HEK293T (cell line): ENCODE data around the gene TMEM229B.

ENCODE experiments used
- CTCF ChIA-PET: fragments of 350-600 bp; formaldehyde crosslinking; extraction: SDS; loops from one replicate; lab custom pipeline; 2021; ENCODE audit warnings: antibody characterized with exemption, inconsistent platforms; lab: Yijun Ruan, JAX
- POLR2A ChIA-PET: fragments of 350-600 bp; formaldehyde crosslinking; extraction: SDS; loops from one replicate; lab custom pipeline; 2020; ENCODE audit warnings: antibody characterized with exemption, inconsistent platforms; lab: Yijun Ruan, JAX
- DNase-seq: peaks from one replicate; pipeline ENCODE4 v3.0.0; 2012; ENCODE audit warnings: mixed read lengths; ENCODE audit errors: extremely low spot score
- ARNT ChIP-seq: fragments of 450-650 bp; IDR thresholded peaks from 2 replicates; pipeline ENCODE4 v1.6.1; 2017; ENCODE audit warnings: mild to moderate bottlenecking
- BHLHE40 ChIP-seq: fragments of 450-650 bp; IDR thresholded peaks from 2 replicates; pipeline ENCODE4 v1.6.1; 2016; ENCODE audit warnings: mild to moderate bottlenecking, moderate library complexity, borderline replicate concordance
- CTBP1 ChIP-seq: fragments of 450-650 bp; IDR thresholded peaks from 2 replicates; pipeline ENCODE4 v1.6.1; 2016; ENCODE audit warnings: borderline replicate concordance
- ELF4 ChIP-seq: fragments of 450-650 bp; IDR thresholded peaks from 2 replicates; pipeline ENCODE4 v1.6.1; 2017; ENCODE audit warnings: antibody characterized with exemption
- FOXA1 ChIP-seq: fragments of 450-650 bp; IDR thresholded peaks from 2 replicates; pipeline ENCODE4 v1.6.1; 2016; ENCODE audit warnings: mild to moderate bottlenecking
- FOXK2 ChIP-seq: fragments of 450-650 bp; IDR thresholded peaks from 2 replicates; pipeline ENCODE4 v1.6.1; 2016; ENCODE audit warnings: mild to moderate bottlenecking
- FOXM1 ChIP-seq: fragments of 450-650 bp; IDR thresholded peaks from 2 replicates; pipeline ENCODE4 v1.6.1; 2017; ENCODE audit warnings: mild to moderate bottlenecking, borderline replicate concordance
- HDGF ChIP-seq: fragments of 450-650 bp; IDR thresholded peaks from 2 replicates; pipeline ENCODE4 v1.6.1; 2017; ENCODE audit warnings: antibody characterized with exemption, borderline replicate concordance
- L3MBTL2 ChIP-seq: fragments of 450-650 bp; conservative IDR thresholded peaks from 2 replicates; pipeline ENCODE4 v1.6.1; 2016; ENCODE audit warnings: mild to moderate bottlenecking
- LEF1 ChIP-seq: fragments of 450-650 bp; IDR thresholded peaks from 2 replicates; pipeline ENCODE4 v1.6.1; 2017; ENCODE audit warnings: mild to moderate bottlenecking, borderline replicate concordance
- NFRKB ChIP-seq: fragments of 450-650 bp; IDR thresholded peaks from 2 replicates; pipeline ENCODE4 v1.6.1; 2016; ENCODE audit warnings: mild to moderate bottlenecking, moderate library complexity
- SP1 ChIP-seq: fragments of 450-650 bp; IDR thresholded peaks from 2 replicates; pipeline ENCODE4 v1.6.1; 2017
- SUZ12 ChIP-seq: fragments of 450-650 bp; IDR thresholded peaks from 2 replicates; pipeline ENCODE4 v1.6.1; 2016; ENCODE audit warnings: mild to moderate bottlenecking
- TARDBP ChIP-seq: fragments of 450-650 bp; IDR thresholded peaks from 2 replicates; pipeline ENCODE4 v1.6.1; 2016
- ZNF384 ChIP-seq: fragments of 450-650 bp; IDR thresholded peaks from 2 replicates; pipeline ENCODE4 v1.6.1; 2016
- TF ChIP-seq, protein P1 (sequence below): fragments of 450-650 bp; IDR thresholded peaks from 2 replicates; pipeline ENCODE4 v1.6.1; 2016

The TMEM229B gene

GRCh38 chr14:67474366-67474765, 14.2 kb downstream of the TMEM229B start:
- DNase-seq, result no peak
- ChIA-PET POLR2A (no interaction called here), CTCF (no interaction called here)
- TF ChIP-seq TARDBP, result no peak
- TF ChIP-seq ELF4, result no peak

DNA sequence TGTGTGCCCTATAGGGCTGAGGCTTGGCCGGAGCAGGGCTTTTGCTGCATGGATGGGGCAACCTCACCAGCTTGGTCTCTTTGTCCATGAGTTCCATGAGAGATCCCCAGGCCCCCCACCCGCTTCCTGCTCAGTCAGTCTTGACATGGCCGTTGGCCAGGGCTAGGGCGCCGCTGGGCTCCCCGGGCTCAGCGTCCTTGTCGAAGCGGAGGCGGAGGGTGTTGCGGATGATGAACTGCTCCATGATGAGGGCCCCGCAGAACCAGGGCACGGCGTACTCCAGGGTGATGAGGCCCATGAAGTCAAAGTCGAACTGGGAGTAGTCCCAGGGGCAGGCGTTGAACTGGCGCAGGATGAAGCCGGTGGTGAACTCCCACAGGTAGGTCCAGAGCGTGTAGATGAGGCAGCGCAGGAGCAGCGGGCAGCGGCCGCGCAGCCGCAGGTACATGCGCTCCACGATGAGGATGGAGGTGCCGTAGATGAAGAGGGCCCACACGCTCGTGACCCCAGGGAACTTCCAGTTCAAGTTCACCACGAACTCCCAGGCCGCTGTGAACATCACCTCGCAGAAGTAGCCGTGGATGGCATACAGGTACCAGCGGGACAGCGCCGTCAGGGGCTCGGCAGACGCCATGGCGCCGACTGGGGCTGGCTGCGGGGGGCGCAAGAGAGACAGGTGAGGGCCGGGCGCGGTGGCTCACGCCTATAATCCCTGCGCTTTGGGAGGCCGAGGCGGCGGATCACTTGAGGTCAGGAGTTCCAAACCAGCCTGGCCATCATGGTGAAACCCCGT, 15.0 kb downstream of the TMEM229B start:
- TF ChIP-seq ZNF384 (no peak), HDGF (no peak), SUZ12 (no peak), FOXA1 (no peak), L3MBTL2 (no peak), NFRKB (no peak), SP1 (no peak), BHLHE40 (no peak), FOXK2 (no peak)
- TF ChIP-seq, protein P1, sequence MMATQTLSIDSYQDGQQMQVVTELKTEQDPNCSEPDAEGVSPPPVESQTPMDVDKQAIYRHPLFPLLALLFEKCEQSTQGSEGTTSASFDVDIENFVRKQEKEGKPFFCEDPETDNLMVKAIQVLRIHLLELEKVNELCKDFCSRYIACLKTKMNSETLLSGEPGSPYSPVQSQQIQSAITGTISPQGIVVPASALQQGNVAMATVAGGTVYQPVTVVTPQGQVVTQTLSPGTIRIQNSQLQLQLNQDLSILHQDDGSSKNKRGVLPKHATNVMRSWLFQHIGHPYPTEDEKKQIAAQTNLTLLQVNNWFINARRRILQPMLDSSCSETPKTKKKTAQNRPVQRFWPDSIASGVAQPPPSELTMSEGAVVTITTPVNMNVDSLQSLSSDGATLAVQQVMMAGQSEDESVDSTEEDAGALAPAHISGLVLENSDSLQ, result no peak
- ChIA-PET CTCF (no interaction called here), POLR2A (no interaction called here)
- no peak for DNase-seq

DNA sequence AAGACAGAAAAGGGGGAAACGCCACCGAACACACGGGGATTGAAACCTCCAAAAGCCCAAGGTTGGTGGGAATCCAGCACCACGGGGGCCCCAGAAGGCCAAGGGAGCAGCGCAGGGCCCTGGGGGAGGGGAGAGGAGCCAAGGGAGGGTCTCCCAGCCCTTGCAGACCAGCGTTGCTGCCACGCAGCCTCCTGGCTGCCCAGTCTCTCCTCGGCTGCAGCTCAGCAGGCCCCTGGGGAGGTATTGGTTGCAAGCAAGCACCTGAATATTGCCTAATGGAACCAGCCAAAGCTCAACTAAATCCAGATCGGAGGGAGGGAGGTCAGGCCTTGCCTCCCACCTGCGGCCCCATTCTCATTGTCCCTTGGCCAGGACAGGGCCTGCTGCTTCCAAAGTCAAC, 15.8 kb downstream of the TMEM229B start:
- ChIA-PET CTCF (interaction anchor here (1.8 kb wide), 1 partner anchor 10 kb away, joined by 4 read pairs; no protein-coding TSS in a partner anchor), POLR2A (no interaction called here)
- TF ChIP-seq FOXA1 (no peak), SP1 (no peak), CTBP1 (no peak), FOXM1 (no peak)
- TF ChIP-seq, protein P1, result no peak
- DNase-seq, result no peak

DNA sequence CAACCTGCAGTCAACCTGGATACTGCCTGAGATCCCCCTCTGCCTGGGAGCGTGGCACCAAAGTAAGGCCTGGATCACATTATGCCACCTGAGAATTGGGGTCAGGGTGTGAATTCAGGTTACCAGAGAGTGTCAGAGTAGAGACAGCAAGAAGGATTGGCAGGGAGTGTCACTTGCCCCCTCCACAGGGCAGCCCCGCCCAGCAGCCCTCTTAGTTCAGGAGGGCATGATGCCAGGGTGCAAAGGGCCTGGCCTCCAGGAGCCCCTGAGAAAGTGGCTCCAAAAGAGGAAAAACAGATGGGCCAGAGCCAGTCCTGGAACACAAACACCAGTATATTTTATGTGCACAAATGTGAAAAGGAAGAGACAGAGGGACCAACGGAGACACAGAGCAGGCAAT, 18.6 kb downstream of the TMEM229B start:
- ChIA-PET CTCF (interaction anchor here (1.4 kb wide), 1 partner anchor 43 kb away, joined by 3 read pairs; no protein-coding TSS in a partner anchor), POLR2A (no interaction called here)
- DNase-seq, result no peak
- TF ChIP-seq FOXM1 (no peak), BHLHE40 (no peak), L3MBTL2 (no peak)

DNA sequence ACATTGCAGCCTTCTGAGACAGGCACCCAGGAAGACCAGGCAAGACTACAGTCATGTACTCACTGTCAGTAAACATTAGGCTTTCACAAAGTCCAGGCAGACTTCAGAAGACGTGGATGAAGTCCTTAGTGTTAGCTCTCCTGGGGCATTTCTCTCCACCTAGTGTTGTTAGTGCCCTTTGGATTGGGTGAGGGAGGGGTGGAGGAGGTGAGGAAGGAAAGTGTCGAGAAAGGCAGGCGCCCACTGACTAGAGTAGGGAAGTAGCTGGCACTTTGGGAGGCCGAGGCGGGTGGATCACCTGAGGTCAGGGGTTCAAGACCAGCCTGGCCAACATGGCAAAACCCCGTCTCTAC, 20.2 kb downstream of the TMEM229B start:
- TF ChIP-seq ELF4, result no peak
- TF ChIP-seq SUZ12, result no peak
- TF ChIP-seq BHLHE40, result no peak
- TF ChIP-seq LEF1, result no peak
- TF ChIP-seq CTBP1, result no peak
- no peak for TF ChIP-seq L3MBTL2
- no peak for TF ChIP-seq ZNF384
- no peak for TF ChIP-seq FOXK2
- TF ChIP-seq FOXM1, result no peak
- no peak for TF ChIP-seq TARDBP
- no peak for TF ChIP-seq ARNT
- no peak for TF ChIP-seq SP1
- TF ChIP-seq HDGF, result no peak
- no peak for TF ChIP-seq FOXA1
- TF ChIP-seq, protein P1, result no peak
- no peak for TF ChIP-seq NFRKB
- CTCF ChIA-PET, result interaction anchor here (0.7 kb wide), 1 partner anchor 77 kb away, joined by 3 read pairs; no protein-coding TSS in a partner anchor

DNA sequence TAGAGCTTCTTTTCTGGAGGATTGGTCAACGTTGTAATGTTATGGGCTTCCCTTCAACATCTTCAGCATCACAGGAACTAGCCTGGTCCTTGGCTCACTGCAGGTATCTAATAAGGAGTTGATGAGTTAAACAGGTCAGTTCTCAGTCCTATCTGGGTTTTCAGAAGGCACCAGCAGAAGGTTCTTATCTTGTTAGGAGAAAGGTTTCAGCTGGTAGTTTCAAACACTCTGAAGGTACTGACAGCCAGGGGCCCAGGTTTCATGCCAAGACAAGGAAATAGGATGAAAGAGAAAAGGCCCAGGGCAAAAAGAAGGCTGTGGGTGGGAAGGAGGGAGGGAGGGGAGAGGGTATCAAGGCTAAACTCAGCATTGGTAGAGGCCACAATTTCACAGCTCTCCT, 21.4 kb downstream of the TMEM229B start:
- no peak for DNase-seq
- ChIA-PET POLR2A (no interaction called here), CTCF (interaction anchor here (0.9 to 1.5 kb wide), 2 partner anchors 9 to 42 kb away, joined by 3 to 4 read pairs; no protein-coding TSS in a partner anchor)
- TF ChIP-seq FOXM1 (no peak), ELF4 (no peak), TARDBP (no peak), SUZ12 (no peak), NFRKB (no peak), FOXK2 (no peak), FOXA1 (no peak), LEF1 (no peak), L3MBTL2 (no peak), BHLHE40 (no peak), SP1 (no peak), ARNT (no peak), ZNF384 (no peak), HDGF (no peak), CTBP1 (no peak)
- TF ChIP-seq, protein P1, result no peak

More for the DNA sequence above, 20.2 kb downstream of the TMEM229B start:
- no peak for DNase-seq
- POLR2A ChIA-PET, result no interaction called here
